Skeletal muscle satellite cell (primary cell): ENCODE data around the gene IL1RL2.

Source experiments
- H3K27me3 ChIP-seq: 2 replicates; pipeline ENCODE4 v1.7.0; 2013; ENCODE audit warnings: low read length; ENCODE audit not compliant: control insufficient read depth, insufficient read depth
- H3K36me3 ChIP-seq: 2 replicates; pipeline ENCODE4 v1.7.0; 2013; ENCODE audit warnings: mild to moderate bottlenecking, control low read depth, low read length; ENCODE audit not compliant: insufficient read depth
- H3K4me1 ChIP-seq: 2 replicates; pipeline ENCODE4 v1.7.0; 2013; ENCODE audit warnings: low read length; ENCODE audit not compliant: control insufficient read depth, insufficient read depth
- H3K4me2 ChIP-seq: 2 replicates; pipeline ENCODE4 v1.7.0; 2013; ENCODE audit warnings: mild to moderate bottlenecking, low read length
- H3K4me3 ChIP-seq: 2 replicates; pipeline ENCODE4 v1.7.0; 2013; ENCODE audit warnings: low read length
- H3K9ac ChIP-seq: 2 replicates; pipeline ENCODE4 v1.7.0; 2013; ENCODE audit warnings: mild to moderate bottlenecking, low read depth, low read length, moderate library complexity
- H3K9me3 ChIP-seq: replicated peaks from 2 replicates; pipeline ENCODE4 v1.7.0; 2013; ENCODE audit warnings: mild to moderate bottlenecking, control low read depth, low read length

Gene IL1RL2

DNA sequence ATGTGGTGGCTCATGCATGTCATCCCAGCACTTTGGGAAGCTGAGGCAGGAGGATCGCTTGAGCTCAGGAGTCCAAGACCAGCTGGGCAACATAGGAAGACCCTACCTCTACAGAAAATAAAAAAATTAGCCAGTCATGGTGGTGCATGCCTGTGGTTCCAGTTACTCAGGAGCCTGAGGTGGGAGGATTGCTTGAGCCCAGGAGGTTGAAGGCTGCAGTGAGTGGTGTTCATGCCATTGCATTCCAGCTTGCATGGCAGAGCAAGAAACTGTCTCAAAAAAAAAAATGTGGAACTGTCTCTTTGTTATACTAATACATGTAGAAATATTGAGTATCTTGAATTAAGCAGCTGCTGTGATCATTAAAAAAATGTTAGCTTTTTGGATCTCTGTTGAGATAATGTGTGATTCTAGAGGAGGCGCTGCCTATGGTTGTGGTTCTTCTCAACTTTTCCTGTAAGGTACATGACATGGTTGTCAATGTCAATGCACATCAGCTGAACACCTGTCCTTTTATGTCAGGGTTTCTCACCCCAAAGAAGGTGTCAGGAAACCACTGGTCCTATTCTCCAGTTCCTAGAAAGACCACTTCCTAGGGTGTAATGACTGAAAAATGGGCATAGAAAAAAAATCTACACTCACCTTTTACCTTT lies 89.9 kb downstream of the IL1RL2 start:
- Histone ChIP-seq H3K36me3 (no peaks in the 10 kb centered on the region), H3K9ac (no peak overlapping the region), H3K4me1 (peaks cover 4% of the 10 kb centered on the region), H3K9me3 (no peaks in the 10 kb centered on the region), H3K27me3 (peaks cover 59% of the 10 kb centered on the region), H3K4me3 (no peak overlapping the region), H3K4me2 (no peak overlapping the region)

DNA sequence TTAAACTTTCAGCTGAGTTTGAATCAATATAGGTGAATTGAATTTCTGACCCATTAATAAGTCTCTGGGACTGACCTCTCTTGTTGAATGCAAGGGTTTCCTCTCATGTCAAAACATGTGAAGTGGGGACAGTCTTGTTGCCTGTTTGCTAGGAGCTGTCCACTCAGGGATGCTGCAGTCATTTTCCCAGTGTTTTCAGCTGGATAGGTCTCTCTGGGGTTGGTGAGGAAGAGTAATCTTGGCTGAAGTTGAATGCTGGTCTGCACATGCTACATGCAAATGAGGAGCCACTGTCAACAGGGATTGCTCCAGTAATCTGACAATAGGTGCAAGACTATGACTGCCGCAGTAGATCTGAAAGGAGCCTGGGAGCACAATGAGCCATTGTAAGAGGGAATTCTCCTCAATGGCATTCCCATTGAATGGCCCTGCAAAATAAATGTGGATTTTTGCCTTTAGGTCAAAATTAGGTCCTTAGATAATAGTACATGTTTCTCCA lies 90.4 kb downstream of the IL1RL2 start:
- Histone ChIP-seq H3K9me3 (no peaks in the 10 kb centered on the region), H3K9ac (no peak overlapping the region), H3K4me2 (no peak overlapping the region), H3K4me3 (no peak overlapping the region), H3K4me1 (peaks cover 4% of the 10 kb centered on the region), H3K27me3 (peaks cover 59% of the 10 kb centered on the region), H3K36me3 (no peaks in the 10 kb centered on the region)

- Histone ChIP-seq H3K4me2 (no peak overlapping the region), H3K36me3 (no peaks in the 10 kb centered on the region), H3K4me1 (peaks cover 5% of the 10 kb centered on the region), H3K9me3 (no peaks in the 10 kb centered on the region), H3K4me3 (no peak overlapping the region), H3K9ac (no peak overlapping the region), H3K27me3 (peaks cover 56% of the 10 kb centered on the region)
Observed at GRCh38 chr2:102278720-102279390, 92.0 kb downstream of the IL1RL2 start.

GRCh38 chr2:102279391-102279735 lies 92.5 kb downstream of the IL1RL2 start:
- no peak overlapping the region for H3K4me3 ChIP-seq
- no peak overlapping the region for H3K4me2 ChIP-seq
- peaks cover 52% of the 10 kb centered on the region for H3K27me3 ChIP-seq
- H3K4me1 ChIP-seq = peaks cover 6% of the 10 kb centered on the region
- no peaks in the 10 kb centered on the region for H3K36me3 ChIP-seq
- H3K9me3 ChIP-seq = no peaks in the 10 kb centered on the region
- H3K9ac ChIP-seq = no peak overlapping the region

- Histone ChIP-seq H3K27me3 (peaks cover 27% of the 10 kb centered on the region), H3K9me3 (no peaks in the 10 kb centered on the region), H3K36me3 (no peaks in the 10 kb centered on the region), H3K4me3 (no peak overlapping the region), H3K4me2 (no peak overlapping the region), H3K4me1 (peaks cover 6% of the 10 kb centered on the region), H3K9ac (no peak overlapping the region)
Observed at GRCh38 chr2:102282678-102283091, 95.9 kb downstream of the IL1RL2 start.

- Histone ChIP-seq H3K36me3 (no peaks in the 10 kb centered on the region), H3K4me1 (peaks cover 4% of the 10 kb centered on the region), H3K4me2 (no peak overlapping the region), H3K9me3 (no peaks in the 10 kb centered on the region), H3K27me3 (peaks cover 16% of the 10 kb centered on the region), H3K4me3 (no peak overlapping the region), H3K9ac (no peak overlapping the region)
Observed at GRCh38 chr2:102283996-102284395, 97.2 kb downstream of the IL1RL2 start.

DNA sequence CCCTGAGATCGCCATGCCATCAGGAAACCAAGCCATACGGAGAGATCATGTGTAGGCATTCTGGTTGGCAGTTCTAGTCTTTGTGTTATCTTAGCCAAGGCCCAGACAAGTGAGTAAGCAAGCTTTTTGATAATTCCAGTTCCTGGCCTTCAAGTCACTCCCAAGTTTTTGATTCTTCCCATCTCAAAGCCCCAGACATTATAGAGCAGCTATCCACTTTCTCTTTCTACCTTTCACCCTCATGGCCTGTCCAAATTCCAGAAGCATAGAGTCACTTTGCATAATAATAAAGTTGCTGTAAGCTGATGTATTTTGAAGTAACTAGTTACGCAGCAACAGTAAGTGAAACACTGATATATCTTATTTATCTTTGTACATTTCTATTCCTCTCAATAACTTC lies 97.8 kb downstream of the IL1RL2 start:
- no peak overlapping the region for H3K4me2 ChIP-seq
- H3K9me3 ChIP-seq = no peaks in the 10 kb centered on the region
- peaks cover 11% of the 10 kb centered on the region for H3K27me3 ChIP-seq
- H3K9ac ChIP-seq = no peak overlapping the region
- no peak overlapping the region for H3K4me3 ChIP-seq
- H3K4me1 ChIP-seq = peaks cover 2% of the 10 kb centered on the region
- H3K36me3 ChIP-seq = no peaks in the 10 kb centered on the region

DNA sequence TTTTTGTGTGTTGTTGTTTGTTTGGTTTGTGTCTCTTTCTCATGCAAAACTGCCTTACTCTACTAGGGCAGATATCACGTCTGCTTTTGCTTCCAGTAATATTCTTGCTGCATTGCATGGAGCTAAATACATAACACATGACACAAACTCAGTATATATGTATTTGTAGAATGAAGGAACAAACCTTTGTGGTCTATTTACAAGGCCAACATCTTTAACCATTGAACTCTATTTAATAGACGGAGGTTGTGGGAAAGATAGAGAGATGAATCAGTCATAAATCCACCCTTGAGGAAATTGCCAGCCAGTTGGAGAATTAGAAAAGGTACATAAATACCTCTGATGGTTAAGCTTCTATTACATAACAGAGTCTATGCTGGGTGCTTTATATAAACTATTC lies 98.5 kb downstream of the IL1RL2 start:
- Histone ChIP-seq H3K4me3 (no peak overlapping the region), H3K9ac (no peak overlapping the region), H3K27me3 (peaks cover 5% of the 10 kb centered on the region), H3K4me2 (no peak overlapping the region), H3K36me3 (no peaks in the 10 kb centered on the region), H3K9me3 (no peaks in the 10 kb centered on the region), H3K4me1 (peaks cover 2% of the 10 kb centered on the region)

DNA sequence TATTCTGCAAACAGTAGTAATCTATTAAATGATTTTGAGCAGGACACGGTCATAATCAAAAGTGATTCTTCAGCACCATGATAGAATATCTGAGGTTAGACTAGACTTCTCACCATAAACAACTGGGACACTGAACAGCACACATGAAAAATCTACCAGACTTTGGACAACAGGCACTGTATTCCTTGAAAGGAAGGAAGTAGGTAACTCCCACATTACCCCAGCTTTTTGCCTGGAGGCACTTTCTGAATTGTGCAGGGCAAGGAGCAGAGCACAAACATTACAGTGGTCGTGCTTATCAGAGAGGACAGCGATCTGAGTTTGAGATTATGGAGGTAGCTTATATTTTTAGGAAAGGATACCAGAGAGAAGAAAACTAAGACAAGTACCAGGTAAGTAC lies 99.2 kb downstream of the IL1RL2 start:
- Histone ChIP-seq H3K9ac (no peak overlapping the region), H3K9me3 (no peaks in the 10 kb centered on the region), H3K4me1 (peaks cover 2% of the 10 kb centered on the region), H3K36me3 (no peaks in the 10 kb centered on the region), H3K4me2 (no peak overlapping the region), H3K27me3 (peaks cover 3% of the 10 kb centered on the region), H3K4me3 (no peak overlapping the region)

GRCh38 chr2:102289129-102289528 lies 102.3 kb downstream of the IL1RL2 start:
- no peaks in the 10 kb centered on the region for H3K36me3 ChIP-seq
- peaks cover 9% of the 10 kb centered on the region for H3K27me3 ChIP-seq
- no peak overlapping the region for H3K4me2 ChIP-seq
- H3K4me1 ChIP-seq = no peaks in the 10 kb centered on the region
- no peak overlapping the region for H3K9ac ChIP-seq
- H3K4me3 ChIP-seq = no peak overlapping the region
- H3K9me3 ChIP-seq = no peaks in the 10 kb centered on the region
